Measurements from ENCODE around the gene CR2.

The CR2 gene

DNA sequence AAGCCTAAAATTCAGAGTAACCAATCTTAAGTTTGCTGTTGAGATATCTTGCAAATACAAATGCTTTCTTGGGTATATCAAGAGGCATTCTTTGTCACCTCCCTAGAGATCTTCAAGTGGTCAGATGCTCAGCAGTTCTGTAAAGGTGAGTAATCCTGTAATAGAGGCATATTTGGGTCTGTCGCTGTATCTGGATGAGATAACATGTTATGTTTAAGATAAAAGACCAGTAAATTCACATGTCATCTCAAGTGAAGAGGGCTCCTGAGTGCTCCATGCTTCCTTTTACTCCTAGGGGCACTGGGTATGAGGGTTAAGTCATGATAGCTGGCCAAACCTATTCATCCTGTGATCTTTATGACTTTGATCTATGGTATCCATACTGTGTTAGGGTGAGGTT, 7.5 kb downstream of the CR2 start:
- no peak for DNase-seq (ENCODE audit: low spot score)
- H3K27ac ChIP-seq: no peak overlapping the region
- POLR2A ChIA-PET (ENCODE audit: low non-redundant PET): no interaction called here
- CTCF ChIA-PET: no interaction called here
- TF ChIP-seq, protein P1, sequence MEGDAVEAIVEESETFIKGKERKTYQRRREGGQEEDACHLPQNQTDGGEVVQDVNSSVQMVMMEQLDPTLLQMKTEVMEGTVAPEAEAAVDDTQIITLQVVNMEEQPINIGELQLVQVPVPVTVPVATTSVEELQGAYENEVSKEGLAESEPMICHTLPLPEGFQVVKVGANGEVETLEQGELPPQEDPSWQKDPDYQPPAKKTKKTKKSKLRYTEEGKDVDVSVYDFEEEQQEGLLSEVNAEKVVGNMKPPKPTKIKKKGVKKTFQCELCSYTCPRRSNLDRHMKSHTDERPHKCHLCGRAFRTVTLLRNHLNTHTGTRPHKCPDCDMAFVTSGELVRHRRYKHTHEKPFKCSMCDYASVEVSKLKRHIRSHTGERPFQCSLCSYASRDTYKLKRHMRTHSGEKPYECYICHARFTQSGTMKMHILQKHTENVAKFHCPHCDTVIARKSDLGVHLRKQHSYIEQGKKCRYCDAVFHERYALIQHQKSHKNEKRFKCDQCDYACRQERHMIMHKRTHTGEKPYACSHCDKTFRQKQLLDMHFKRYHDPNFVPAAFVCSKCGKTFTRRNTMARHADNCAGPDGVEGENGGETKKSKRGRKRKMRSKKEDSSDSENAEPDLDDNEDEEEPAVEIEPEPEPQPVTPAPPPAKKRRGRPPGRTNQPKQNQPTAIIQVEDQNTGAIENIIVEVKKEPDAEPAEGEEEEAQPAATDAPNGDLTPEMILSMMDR (conservative IDR thresholded peaks at IDR 0.05; ENCODE audit: low read depth): no peak

DNA sequence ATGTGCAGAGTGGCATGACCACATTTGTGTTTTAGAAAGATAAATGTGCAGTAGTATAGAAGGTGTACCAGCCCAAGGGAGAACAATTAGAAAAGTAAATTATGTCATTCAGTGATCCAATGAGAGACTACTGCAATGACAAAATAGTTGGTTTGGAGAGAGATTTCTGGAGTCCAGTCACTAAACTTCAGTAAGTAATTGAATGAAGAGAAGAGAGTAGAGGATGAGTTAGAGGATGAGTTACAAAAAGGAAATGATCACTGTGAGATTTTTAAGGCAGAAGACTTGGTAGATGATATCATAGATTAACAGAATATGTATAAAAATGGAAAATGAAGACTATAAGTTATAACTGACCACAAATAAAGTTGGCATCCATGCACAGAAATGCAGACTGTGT, 8.4 kb downstream of the CR2 start:
- DNase-seq (ENCODE audit: low spot score): no peak
- CTCF ChIA-PET: no interaction called here
- TF ChIP-seq, protein P1 (conservative IDR thresholded peaks at IDR 0.05; ENCODE audit: low read depth): no peak
- H3K27ac ChIP-seq: no peak overlapping the region
- POLR2A ChIA-PET (ENCODE audit: low non-redundant PET): no interaction called here

- no peak for DNase-seq (ENCODE audit: low spot score)
- CTCF ChIA-PET: no interaction called here
- POLR2A ChIA-PET (ENCODE audit: low non-redundant PET): no interaction called here
- TF ChIP-seq, protein P1 (conservative IDR thresholded peaks at IDR 0.05; ENCODE audit: low read depth): no peak
- no peak overlapping the region for H3K27ac ChIP-seq
Measured at GRCh38 chr1:207463021-207463420, 8.9 kb downstream of the CR2 start.

GRCh38 chr1:207463571-207463970, 9.4 kb downstream of the CR2 start:
- H3K27ac ChIP-seq: no peak overlapping the region
- no peak for DNase-seq (ENCODE audit: low spot score)
- TF ChIP-seq, protein P1 (conservative IDR thresholded peaks at IDR 0.05; ENCODE audit: low read depth): no peak
- ChIA-PET CTCF (no interaction called here), POLR2A (ENCODE audit: low non-redundant PET) (no interaction called here)

GRCh38 chr1:207470927-207471326, 16.8 kb downstream of the CR2 start:
- H3K27ac ChIP-seq: no peak overlapping the region
- DNase-seq (ENCODE audit: low spot score): no peak
- CTCF ChIA-PET: interaction anchor here (0.7 kb wide), 1 partner anchor 66 kb away, joined by 4 read pairs; no protein-coding TSS in a partner anchor
- TF ChIP-seq, protein P1 (conservative IDR thresholded peaks at IDR 0.05; ENCODE audit: low read depth): no peak
- POLR2A ChIA-PET (ENCODE audit: low non-redundant PET): no interaction called here

DNA sequence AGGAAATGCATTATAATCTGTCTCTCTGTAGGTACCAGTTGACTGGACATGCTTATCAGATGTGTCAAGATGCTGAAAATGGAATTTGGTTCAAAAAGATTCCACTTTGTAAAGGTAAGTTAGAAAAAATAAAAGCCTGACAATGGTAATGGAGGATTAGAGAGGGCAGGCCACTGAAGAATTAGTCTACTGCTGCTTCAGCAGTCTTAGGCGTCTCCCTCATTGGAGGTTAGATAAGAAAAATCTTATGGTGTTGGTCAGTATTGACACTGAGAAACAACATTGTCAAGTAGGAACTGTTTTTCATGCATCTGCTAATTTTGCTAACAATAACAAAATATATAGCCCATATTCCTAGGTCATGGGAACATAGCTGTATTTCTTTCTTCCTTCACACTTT, 20.1 kb downstream of the CR2 start:
- no peak for DNase-seq (ENCODE audit: low spot score)
- TF ChIP-seq, protein P1 (conservative IDR thresholded peaks at IDR 0.05; ENCODE audit: low read depth): no peak
- H3K27ac ChIP-seq: no peak overlapping the region
- ChIA-PET CTCF (no interaction called here), POLR2A (ENCODE audit: low non-redundant PET) (no interaction called here)

DNA sequence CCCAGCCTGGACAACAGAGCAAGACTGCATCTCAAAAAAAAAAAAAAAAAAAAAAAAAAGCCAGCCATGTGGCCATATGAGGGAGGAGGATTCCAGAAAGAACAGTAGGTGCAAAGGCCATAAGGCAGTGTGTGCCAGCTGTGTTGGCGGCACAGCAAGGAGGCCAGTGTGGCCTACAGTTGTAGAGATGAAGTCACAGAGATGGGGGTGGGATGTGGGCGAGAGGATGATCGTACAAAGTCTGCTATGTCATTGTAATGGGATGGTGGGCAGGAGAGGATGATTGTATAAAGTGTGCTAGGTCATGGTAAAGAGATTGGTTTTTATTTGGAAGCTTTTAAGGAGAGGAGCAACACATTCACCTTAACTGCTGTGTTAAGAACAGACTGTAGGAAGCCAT, 32.1 kb downstream of the CR2 start:
- H3K27ac ChIP-seq: no peak overlapping the region
- DNase-seq (ENCODE audit: low spot score): no peak
- TF ChIP-seq, protein P1 (conservative IDR thresholded peaks at IDR 0.05; ENCODE audit: low read depth): no peak
- ChIA-PET CTCF (interaction anchor here (0.5 kb wide), 1 partner anchor 761 kb away, joined by 3 read pairs; no protein-coding TSS in a partner anchor), POLR2A (ENCODE audit: low non-redundant PET) (no interaction called here)
